Heart right ventricle (tissue), 16 donors: Measurements from ENCODE around the gene AADACL2. TPM values are rescaled to one million over a fixed set of nuclear protein-coding genes. Genes with fewer than 3 reads are reported as not detected.
"Not testable (repeated sequence)": the region's sequence is repeated elsewhere in the genome, so short reads cannot be mapped to it uniquely, and the experiment has no call there.

Experiments
- ATAC-seq, 8 donors: fragments of 200-7000 bp; cut with Tn5 transposase; one replicate each; pipeline ENCODE4 v1.9.1; 2020; ENCODE audit warnings: mild to moderate bottlenecking in 8 of 8, moderate library complexity in 8 of 8, moderate number of reproducible peaks in 1 of 8
- DNase-seq, 2 donors: peaks; one replicate each; pipeline ENCODE4 v3.0.0-alpha.2; 2020
- H3K27ac ChIP-seq, 10 donors: fragments of 200-600 bp; sonication (generic) in 2 of 10; one replicate each; pipeline versions ENCODE4 v1.5.0 to v1.8.0; 2020 to 2022; ENCODE audit warnings: mild to moderate bottlenecking in 3 of 10
- H3K27me3 ChIP-seq, 7 donors: fragments of 200-600 bp; one replicate each; pipeline ENCODE4 v1.8.0; 2021 to 2022; ENCODE audit warnings: mild to moderate bottlenecking in 2 of 7
- H3K36me3 ChIP-seq, 9 donors: fragments of 200-600 bp; sonication (generic) in 1 of 9; one replicate each; pipeline versions ENCODE4 v1.5.0 to v1.8.0; 2020 to 2022; ENCODE audit warnings: mild to moderate bottlenecking in 2 of 9
- H3K4me1 ChIP-seq, 9 donors: fragments of 200-600 bp; sonication (generic) in 1 of 9; one replicate each; pipeline versions ENCODE4 v1.5.0 to v1.8.0; 2020 to 2022; ENCODE audit warnings: mild to moderate bottlenecking in 4 of 9
- H3K4me3 ChIP-seq, 10 donors: fragments of 200-600 bp; sonication (generic) in 2 of 10; one replicate each; pipeline versions ENCODE4 v1.5.0 to v1.8.0; 2020 to 2022; ENCODE audit warnings: mild to moderate bottlenecking in 7 of 10, moderate library complexity in 2 of 10
- H3K9me3 ChIP-seq, 11 donors: fragments of 200-600 bp in 10 of 11; sonication (generic) in 2 of 11; one replicate each; pipeline versions ENCODE4 v1.5.0 to v1.8.0; 2013 to 2022; ENCODE audit warnings: mild to moderate bottlenecking in 2 of 11, control low read depth in 1 of 11, moderate library complexity in 1 of 11
- WGBS, 2 donors: extraction: QIAGEN DNeasy Blood & Tissue Kit; methylation state at CpG; one replicate each; pipeline ENCODE4 v1.1.7; 2013; ENCODE audit warnings: inconsistent platforms in 1 of 2; 5-methylcytosine and 5-hydroxymethylcytosine counted together
- intact Hi-C, 10 donors: fragments of 100-400 bp; cut with DNase I; formaldehyde crosslinking; loops; one replicate each; pipeline versions ENCODE4 v1.11.1 to v1.14.2; 2022
- polyA plus RNA-seq, 2 donors: library from polyadenylated mRNA; stranded (reverse); fragments of 200-250 nt; gene quantifications; one replicate each; pipeline ENCODE4 v1.2.3, GENCODE V29; 2013
- total RNA-seq, 10 donors: library from RNA; stranded (reverse); fragmentation: NEBNext Ultra II Directional in 3 of 10; extraction: Animal tissue kit (Norgen Biotek cat#: 25700) in 3 of 10; gene quantifications; one replicate each; pipeline versions ENCODE4 v1.2.1 to v1.2.4, GENCODE V29; 2021 to 2023
- TF ChIP-seq, protein P1 (sequence below), 9 donors: fragments of 200-600 bp; sonication (generic) in 2 of 9; IDR thresholded peaks; one replicate each; pipeline versions ENCODE4 v1.5.0 to v1.8.0; 2021 to 2022; ENCODE audit warnings: antibody characterized with exemption in 9 of 9, mild to moderate bottlenecking in 5 of 9, moderate library complexity in 1 of 9
- donor health status: Arrhythmogenic right ventricular cardiomyopathy.
- donor health status: ischemic (EF 13 %, LVEDD 7.1; RV severe dilation, severe dysfunction).
- donor health status: healthy with polysubstance abuse.
- donor health status: DM: no; HTN: yes; CAD: no.
- donor health status: DM: no; HTN: no; CAD: no.
- donor health status: ischemic (EF 25% LVEDD 6.9; RV normal size, moderate dysfunction).
- donor health status: ischemic (EF 25% LVEDD 5.7; RV mildly dilated, moderate dysfunction).
- donor health status: healthy.
- donor health status: DM: yes; HTN: yes; CAD: no.
- donor health status: Ischemic cardiomyopathy.
- donor health status: ischemic (EF 35%, LVEDD 5.7; RV mildly dilated, moderate dysfunction).
- donor health status: nonischemic (EF 11% LVEDD 7.7; RV severe dilation, severe dysfunction).
- donor health status: DM: yes; HTN: yes; CAD: no.
- donor health status: PGD.
- donor health status: ischemic (EF 29% LVEDD 5.4; RV normal size, mild dysfunction).
- donor health status: nonischemic (EF 23%, LVEDD 6.1; RV moderate dilation, normal function).

Gene AADACL2
- total and polyA plus RNA-seq, 12 donors = not detected

DNA sequence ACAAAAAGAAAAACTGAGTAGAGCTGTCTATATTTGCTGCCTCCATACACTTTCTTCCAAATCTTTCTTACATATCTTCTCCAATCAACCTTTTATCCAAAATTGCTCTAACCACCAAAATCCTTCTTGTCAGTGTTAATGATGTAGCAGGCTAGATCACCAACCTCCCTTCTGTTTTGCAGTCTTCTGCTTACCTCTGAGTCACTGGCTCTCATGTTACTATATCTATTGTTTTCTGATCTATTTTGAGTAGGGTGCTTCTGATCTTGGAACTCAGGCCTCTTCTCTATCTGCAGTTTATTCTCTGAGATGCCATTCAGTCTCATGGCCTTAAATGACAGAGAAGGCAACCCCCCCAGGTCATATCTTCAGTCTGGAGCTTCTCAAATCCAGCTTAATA, 53.9 kb downstream of the AADACL2 start:
- ATAC-seq (peak in 2 of 8 donors; percentile 58 to 60), DNase-seq (no peak)
- H3K9me3 ChIP-seq = peaks cover 0 to 3% (median 0%) of the 10 kb centered on the region in 11 donors
- intact Hi-C loops = no loop called here
- H3K4me1 ChIP-seq = peaks cover 0 to 5% (median 0%) of the 10 kb centered on the region in 9 donors
- no peaks in the 10 kb centered on the region for H3K27me3 ChIP-seq
- no peak overlapping the region for H3K27ac ChIP-seq
- TF ChIP-seq, protein P1, sequence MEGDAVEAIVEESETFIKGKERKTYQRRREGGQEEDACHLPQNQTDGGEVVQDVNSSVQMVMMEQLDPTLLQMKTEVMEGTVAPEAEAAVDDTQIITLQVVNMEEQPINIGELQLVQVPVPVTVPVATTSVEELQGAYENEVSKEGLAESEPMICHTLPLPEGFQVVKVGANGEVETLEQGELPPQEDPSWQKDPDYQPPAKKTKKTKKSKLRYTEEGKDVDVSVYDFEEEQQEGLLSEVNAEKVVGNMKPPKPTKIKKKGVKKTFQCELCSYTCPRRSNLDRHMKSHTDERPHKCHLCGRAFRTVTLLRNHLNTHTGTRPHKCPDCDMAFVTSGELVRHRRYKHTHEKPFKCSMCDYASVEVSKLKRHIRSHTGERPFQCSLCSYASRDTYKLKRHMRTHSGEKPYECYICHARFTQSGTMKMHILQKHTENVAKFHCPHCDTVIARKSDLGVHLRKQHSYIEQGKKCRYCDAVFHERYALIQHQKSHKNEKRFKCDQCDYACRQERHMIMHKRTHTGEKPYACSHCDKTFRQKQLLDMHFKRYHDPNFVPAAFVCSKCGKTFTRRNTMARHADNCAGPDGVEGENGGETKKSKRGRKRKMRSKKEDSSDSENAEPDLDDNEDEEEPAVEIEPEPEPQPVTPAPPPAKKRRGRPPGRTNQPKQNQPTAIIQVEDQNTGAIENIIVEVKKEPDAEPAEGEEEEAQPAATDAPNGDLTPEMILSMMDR (IDR thresholded peaks at IDR 0.05) = no peak
- no peak overlapping the region for H3K4me3 ChIP-seq
- H3K36me3 ChIP-seq = no peaks in the 10 kb centered on the region

DNA sequence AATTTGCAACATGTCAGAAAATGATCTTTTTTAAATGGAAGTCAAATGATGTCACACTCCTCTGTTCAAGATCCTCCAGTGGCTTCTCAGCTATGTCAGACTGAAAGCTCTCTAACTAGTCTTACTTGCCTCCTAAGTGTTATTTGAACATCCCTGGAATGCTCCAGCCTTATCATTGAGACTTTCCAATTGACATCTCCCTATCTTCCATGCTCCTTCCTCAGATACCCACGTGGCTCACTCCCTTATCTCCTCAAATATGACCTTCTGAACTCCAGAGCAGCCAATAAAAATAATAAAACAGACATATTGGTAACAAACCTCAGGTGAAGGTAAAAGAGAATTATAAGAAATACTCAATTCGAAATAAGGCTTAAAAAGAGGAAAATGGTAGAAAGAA, 54.7 kb downstream of the AADACL2 start:
- peaks cover 0 to 5% (median 0%) of the 10 kb centered on the region in 9 donors for H3K4me1 ChIP-seq
- TF ChIP-seq, protein P1 (IDR thresholded peaks at IDR 0.05) = no peak
- no peak overlapping the region for H3K27ac ChIP-seq
- DNase-seq (no peak), ATAC-seq (no peak)
- 53 to 57% methylated on average over 2 of the region's 2 CpGs for WGBS, 2 donors
- H3K4me3 ChIP-seq = no peak overlapping the region
- no peaks in the 10 kb centered on the region for H3K27me3 ChIP-seq
- H3K9me3 ChIP-seq = peaks cover 0 to 3% (median 0%) of the 10 kb centered on the region in 11 donors
- intact Hi-C loops = no loop called here
- H3K36me3 ChIP-seq = no peaks in the 10 kb centered on the region

DNA sequence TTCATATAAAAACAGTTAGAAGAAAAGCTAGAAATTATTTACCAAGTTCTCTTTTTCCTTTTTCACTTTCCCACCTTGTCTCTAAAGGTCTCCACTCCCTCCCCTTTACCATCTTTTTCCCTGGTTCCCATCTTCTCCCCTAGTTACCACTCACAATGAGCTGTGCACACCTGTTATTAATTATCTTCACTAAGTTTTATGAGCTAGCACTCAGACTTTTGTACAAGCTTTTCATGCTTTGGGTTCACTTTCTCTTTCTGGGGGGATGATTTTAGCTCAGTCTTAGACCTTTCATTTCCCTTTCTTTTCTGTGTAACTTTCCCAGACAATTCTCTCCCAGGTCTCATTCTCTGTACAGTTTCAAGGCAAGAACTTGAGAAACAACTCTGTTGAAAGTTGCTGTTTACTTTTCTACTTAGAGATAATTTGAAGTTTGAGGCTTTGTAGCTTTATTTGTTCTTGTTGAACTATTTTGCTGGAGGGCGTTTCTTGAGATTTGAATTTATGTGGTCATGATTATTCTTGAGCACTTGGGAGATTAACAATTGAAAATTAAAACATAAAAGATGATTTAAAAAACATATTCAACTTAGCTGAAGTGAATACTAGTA, 56.2 kb downstream of the AADACL2 start:
- intact Hi-C loops = no loop called here
- ATAC-seq (no peak), DNase-seq (no peak)
- H3K27ac ChIP-seq = no peak overlapping the region
- no peaks in the 10 kb centered on the region for H3K36me3 ChIP-seq
- H3K4me3 ChIP-seq = no peak overlapping the region
- TF ChIP-seq, protein P1 (IDR thresholded peaks at IDR 0.05) = no peak
- H3K4me1 ChIP-seq = peaks cover 0 to 5% (median 0%) of the 10 kb centered on the region in 9 donors
- 84 to 91% methylated on average over 1 of the region's 1 CpG for WGBS, 2 donors
- H3K27me3 ChIP-seq = no peaks in the 10 kb centered on the region
- H3K9me3 ChIP-seq = peaks cover 0 to 3% (median 0%) of the 10 kb centered on the region in 11 donors

DNA sequence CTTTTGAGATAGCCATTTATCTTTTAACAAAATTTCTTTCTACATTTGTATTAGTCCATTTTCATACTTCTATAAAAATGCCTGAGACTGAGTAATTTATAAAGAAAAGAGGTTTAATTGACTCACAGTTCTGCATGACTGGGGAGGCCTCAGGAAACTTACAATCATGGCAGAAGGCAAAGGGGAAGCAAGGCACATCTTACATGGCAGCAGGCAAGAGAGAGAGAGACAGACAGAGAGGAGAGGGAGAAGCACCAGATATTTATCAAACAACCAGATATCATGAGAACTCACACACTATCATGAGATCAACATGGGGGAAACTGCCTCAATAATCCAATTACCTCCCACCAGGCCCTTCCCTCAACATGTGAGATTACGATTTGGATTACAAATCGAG, 57.0 kb downstream of the AADACL2 start:
- DNase-seq, H3K27me3 ChIP-seq, H3K36me3 ChIP-seq, H3K4me3 ChIP-seq, H3K4me1 ChIP-seq, intact Hi-C loops, H3K9me3 ChIP-seq, H3K27ac ChIP-seq, ATAC-seq: not testable (repeated sequence)
- WGBS, 2 donors = 92 to 95% methylated on average over 2 of the region's 2 CpGs

DNA sequence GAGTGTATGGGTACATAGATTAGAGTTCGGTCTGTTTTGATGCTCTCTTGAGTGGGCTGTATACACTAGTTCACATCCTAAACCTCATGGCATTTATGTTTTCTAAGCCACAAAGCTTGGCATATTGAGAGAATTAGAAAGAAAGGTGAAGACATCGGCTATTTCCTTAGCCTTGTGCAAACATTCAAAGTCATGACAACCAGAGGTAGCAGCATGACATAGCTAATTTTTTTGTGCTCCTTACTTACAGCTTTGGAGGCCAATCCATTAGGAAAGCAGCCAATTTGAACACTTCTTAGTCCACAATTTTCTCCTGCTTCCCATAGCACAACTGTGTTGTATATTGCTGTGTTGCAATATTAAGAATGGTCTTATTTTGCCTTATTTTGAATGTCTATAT, 58.7 kb downstream of the AADACL2 start:
- no peak overlapping the region for H3K4me3 ChIP-seq
- no peak for DNase-seq
- TF ChIP-seq, protein P1 (IDR thresholded peaks at IDR 0.05) = no peak
- H3K4me1 ChIP-seq = peaks cover 0 to 2% (median 0%) of the 10 kb centered on the region in 9 donors
- H3K36me3 ChIP-seq = no peaks in the 10 kb centered on the region
- ATAC-seq = no peak
- intact Hi-C loops = loop anchor here in 1 of 10 donors (1.0 kb wide), 1 partner anchor 42 kb away; no protein-coding TSS in a partner anchor
- H3K27me3 ChIP-seq = no peaks in the 10 kb centered on the region
- 89 to 93% methylated on average over 2 of the region's 2 CpGs for WGBS, 2 donors
- no peak overlapping the region for H3K27ac ChIP-seq
- H3K9me3 ChIP-seq = peaks cover 0 to 3% (median 0%) of the 10 kb centered on the region in 11 donors
